ENCODE results near the gene ATG4A.

The ATG4A gene

GRCh38 chrX:108091264-108091877, at the start of gene ATG4A, which contains the start of gene PSMD10:
Gene ATG4A, plus strand, starts transcription at chrX:108091778. Its CDS starts 49 bp downstream, at chrX:108091827.
Gene PSMD10, minus strand, starts transcription at chrX:108091542. Its CDS starts 22 bp downstream, at chrX:108091520.
- DNase-seq (ENCODE audit: low read depth in 1 of 2, low spot score in 1 of 2), result peak; percentile 63 to 76

GRCh38 chrX:108044554-108045256, 46.9 kb upstream of the ATG4A start, which contains the start of gene VSIG1:
Gene VSIG1, plus strand, starts transcription at chrX:108045065. Its CDS starts 66 bp downstream, at chrX:108045131.
- DNase-seq (ENCODE audit: low read depth in 1 of 2, low spot score in 1 of 2), result no peak

- DNase-seq (ENCODE audit: low read depth in 1 of 2, low spot score in 1 of 2), result no peak
These were observed 41.9 kb upstream of the ATG4A start for GRCh38 chrX:108049649-108050048.

- no peak for DNase-seq (ENCODE audit: low read depth in 1 of 2, low spot score in 1 of 2)
These were observed 38.4 kb upstream of the ATG4A start for GRCh38 chrX:108053218-108053617.

GRCh38 chrX:108055546-108055945, 36.0 kb upstream of the ATG4A start:
- DNase-seq (ENCODE audit: low read depth in 1 of 2, low spot score in 1 of 2), result no peak

- DNase-seq (ENCODE audit: low read depth in 1 of 2, low spot score in 1 of 2), result no peak
These were observed 31.8 kb upstream of the ATG4A start for GRCh38 chrX:108059801-108060200.

GRCh38 chrX:108064001-108064400, 27.6 kb upstream of the ATG4A start:
- DNase-seq (ENCODE audit: low read depth in 1 of 2, low spot score in 1 of 2), result no peak

GRCh38 chrX:108064613-108065012, 27.0 kb upstream of the ATG4A start:
- no peak for DNase-seq (ENCODE audit: low read depth in 1 of 2, low spot score in 1 of 2)

- no peak for DNase-seq (ENCODE audit: low read depth in 1 of 2, low spot score in 1 of 2)
These were observed 23.5 kb upstream of the ATG4A start for GRCh38 chrX:108068121-108068520.

- no peak for DNase-seq (ENCODE audit: low read depth in 1 of 2, low spot score in 1 of 2)
These were observed 20.7 kb upstream of the ATG4A start for GRCh38 chrX:108070891-108071290.

- no peak for DNase-seq (ENCODE audit: low read depth in 1 of 2, low spot score in 1 of 2)
These were observed 20.0 kb upstream of the ATG4A start for GRCh38 chrX:108071578-108071977.

- DNase-seq (ENCODE audit: low read depth in 1 of 2, low spot score in 1 of 2), result no peak
These were observed 18.8 kb upstream of the ATG4A start for GRCh38 chrX:108072746-108073145.

GRCh38 chrX:108081110-108081509, 10.5 kb upstream of the ATG4A start:
- no peak for DNase-seq (ENCODE audit: low read depth in 1 of 2, low spot score in 1 of 2)

- DNase-seq (ENCODE audit: low read depth in 1 of 2, low spot score in 1 of 2), result no peak
These were observed 3.8 kb upstream of the ATG4A start for GRCh38 chrX:108087792-108088191.

- DNase-seq (ENCODE audit: low read depth in 1 of 2, low spot score in 1 of 2), result no peak
These were observed 3.1 kb upstream of the ATG4A start for GRCh38 chrX:108088511-108088910.

- DNase-seq (ENCODE audit: low read depth in 1 of 2, low spot score in 1 of 2), result no peak
These were observed 901 bp upstream of the ATG4A start for GRCh38 chrX:108090491-108091263.

- no peak for DNase-seq (ENCODE audit: low read depth in 1 of 2, low spot score in 1 of 2)
These were observed 307 bp downstream of the ATG4A start for GRCh38 chrX:108091878-108092291.

GRCh38 chrX:108097380-108097779, 5.8 kb downstream of the ATG4A start:
- DNase-seq (ENCODE audit: low read depth in 1 of 2, low spot score in 1 of 2), result no peak

GRCh38 chrX:108105473-108105872, 13.9 kb downstream of the ATG4A start:
- no peak for DNase-seq (ENCODE audit: low read depth in 1 of 2, low spot score in 1 of 2)

GRCh38 chrX:108114541-108114940, 23.0 kb downstream of the ATG4A start:
- DNase-seq (ENCODE audit: low read depth in 1 of 2, low spot score in 1 of 2), result no peak

GRCh38 chrX:108117988-108118387, 26.4 kb downstream of the ATG4A start:
- DNase-seq (ENCODE audit: low read depth in 1 of 2, low spot score in 1 of 2), result no peak

GRCh38 chrX:108121291-108121690, 29.7 kb downstream of the ATG4A start:
- no peak for DNase-seq (ENCODE audit: low read depth in 1 of 2, low spot score in 1 of 2)

All from activated T-helper 1 cell treated with anti-CD3 and anti-CD28 coated beads, Interleukin-2, amount 50 U/mL, for 16 hours (primary cell).